Gastrocnemius medialis (tissue), 4 donors: ENCODE results near the gene PDPN.

Experiments
- CTCF ChIP-seq, 5 experiments: fragments of 450-650 bp in 3 of 5; fragments of 200-600 bp in 2 of 5; sonication (generic) in 2 of 5; IDR thresholded peaks in 4 of 5; conservative IDR thresholded peaks in 1 of 5; 1 replicate in 4 of 5; 2 replicates in 1 of 5; pipeline ENCODE4 v1.5.1; 2016 to 2019; ENCODE audit warnings: antibody characterized with exemption in 5 of 5, mild to moderate bottlenecking in 3 of 5, moderate library complexity in 3 of 5
- POLR2A ChIP-seq, 2 donors: fragments of 450-650 bp; IDR thresholded peaks; one replicate each; pipeline ENCODE4 v1.6.1; 2017; ENCODE audit warnings: antibody characterized with exemption in 2 of 2, mild to moderate bottlenecking in 2 of 2, moderate library complexity in 2 of 2

GRCh38 chr1:13556224-13556764 lies 27.3 kb upstream of the PDPN start:
- TF ChIP-seq CTCF (IDR thresholded peaks at IDR 0.05 in 4 of 5, conservative IDR thresholded peaks at IDR 0.05 in 1 of 5) (no peak), POLR2A (IDR thresholded peaks at IDR 0.05) (no peak)
